Upper lobe of left lung (tissue), 4 donors: Measurements from ENCODE around the gene CFLAR.

ENCODE experiments used
- EP300 ChIP-seq, 4 donors: sonication (generic); formaldehyde crosslinking; IDR thresholded peaks; one replicate each; pipeline ENCODE4 v1.5.1; 2017; ENCODE audit warnings: antibody characterized with exemption in 4 of 4, control low read depth in 2 of 4
- POLR2A ChIP-seq, 4 donors: fragments of 450-650 bp; IDR thresholded peaks; one replicate each; pipeline ENCODE4 v1.5.1; 2016 to 2017; ENCODE audit warnings: antibody characterized with exemption in 4 of 4, mild to moderate bottlenecking in 2 of 4
- POLR2AphosphoS5 ChIP-seq, 2 donors: sonication (generic); formaldehyde crosslinking; IDR thresholded peaks; one replicate each; pipeline ENCODE4 v1.5.1; 2017; ENCODE audit warnings: antibody characterized with exemption in 2 of 2
- TF ChIP-seq, protein P1 (sequence below), 6 experiments: fragments of 450-650 bp in 4 of 6; fragments of 200-600 bp in 2 of 6; sonication (generic) in 2 of 6; IDR thresholded peaks; one replicate each; pipeline ENCODE4 v1.5.1; 2016 to 2019; ENCODE audit warnings: antibody characterized with exemption in 6 of 6

DNA sequence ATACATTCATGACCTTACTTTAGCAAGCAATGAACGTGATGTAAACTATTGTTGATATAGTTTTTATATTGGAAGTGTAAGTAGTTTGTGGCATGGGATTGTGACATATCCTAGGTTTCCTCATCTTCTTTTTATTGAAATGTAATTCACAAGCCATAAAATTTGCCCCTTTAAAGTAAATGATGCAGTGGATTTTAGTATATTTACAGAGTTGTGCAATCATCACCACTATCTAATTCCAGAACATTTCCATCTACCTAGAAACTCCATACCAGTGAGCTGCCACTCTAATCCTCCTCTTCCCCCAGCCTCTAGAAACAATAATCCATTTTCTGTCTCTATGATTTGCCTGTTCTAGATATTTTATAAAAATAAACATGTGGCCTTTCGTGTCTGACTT is 56.3 kb downstream of the CFLAR start:
- TF ChIP-seq EP300 (IDR thresholded peaks at IDR 0.05): no peak
- TF ChIP-seq, protein P1, sequence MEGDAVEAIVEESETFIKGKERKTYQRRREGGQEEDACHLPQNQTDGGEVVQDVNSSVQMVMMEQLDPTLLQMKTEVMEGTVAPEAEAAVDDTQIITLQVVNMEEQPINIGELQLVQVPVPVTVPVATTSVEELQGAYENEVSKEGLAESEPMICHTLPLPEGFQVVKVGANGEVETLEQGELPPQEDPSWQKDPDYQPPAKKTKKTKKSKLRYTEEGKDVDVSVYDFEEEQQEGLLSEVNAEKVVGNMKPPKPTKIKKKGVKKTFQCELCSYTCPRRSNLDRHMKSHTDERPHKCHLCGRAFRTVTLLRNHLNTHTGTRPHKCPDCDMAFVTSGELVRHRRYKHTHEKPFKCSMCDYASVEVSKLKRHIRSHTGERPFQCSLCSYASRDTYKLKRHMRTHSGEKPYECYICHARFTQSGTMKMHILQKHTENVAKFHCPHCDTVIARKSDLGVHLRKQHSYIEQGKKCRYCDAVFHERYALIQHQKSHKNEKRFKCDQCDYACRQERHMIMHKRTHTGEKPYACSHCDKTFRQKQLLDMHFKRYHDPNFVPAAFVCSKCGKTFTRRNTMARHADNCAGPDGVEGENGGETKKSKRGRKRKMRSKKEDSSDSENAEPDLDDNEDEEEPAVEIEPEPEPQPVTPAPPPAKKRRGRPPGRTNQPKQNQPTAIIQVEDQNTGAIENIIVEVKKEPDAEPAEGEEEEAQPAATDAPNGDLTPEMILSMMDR (IDR thresholded peaks at IDR 0.05): no peak
- TF ChIP-seq POLR2AphosphoS5 (IDR thresholded peaks at IDR 0.05): no peak
- no peak for TF ChIP-seq POLR2A (IDR thresholded peaks at IDR 0.05)
